ENCODE data around the gene NBPF3. TPM values are rescaled to one million over a fixed set of nuclear protein-coding genes. Genes with fewer than 3 reads are reported as not detected.
"Not testable (repeated sequence)": the region's sequence is repeated elsewhere in the genome, so short reads cannot be mapped to it uniquely, and the experiment has no call there.

Gene NBPF3
- total RNA-seq, 4 donors from 2014 or later, result 2.6 to 19.7 (median 7.1) TPM

- peak; percentile 69 to 92 for DNase-seq (ENCODE audit: low spot score in 2 of 2)
- intact Hi-C loops (cut with DNase I; ENCODE audit: low total_unique reads), result loop anchor here (10.0 kb wide), 1 partner anchor 143 kb away; no protein-coding TSS in a partner anchor
- no peak overlapping the region for H3K4me3 ChIP-seq (ENCODE audit: low read depth, poor library complexity, severe bottlenecking)
- TF ChIP-seq CTCF (IDR thresholded peaks at IDR 0.05) (no peak), POLR2A (IDR thresholded peaks at IDR 0.05) (no peak)
- WGBS, 2 donors, result 52 to 54% methylated on average over 11 of the region's 11 CpGs
Measured at GRCh38 chr1:21511579-21512522, 71.9 kb downstream of the NBPF3 start.

- H3K4me3 ChIP-seq (ENCODE audit: low read depth, poor library complexity, severe bottlenecking), result no peak overlapping the region
- 75 to 94% methylated on average over 3 to 5 of the region's 5 CpGs for WGBS, 2 donors
- no peak for TF ChIP-seq POLR2A (IDR thresholded peaks at IDR 0.05)
- TF ChIP-seq CTCF (IDR thresholded peaks at IDR 0.05), result no peak
- intact Hi-C loops (cut with DNase I; ENCODE audit: low total_unique reads), result loop anchor here (10.0 kb wide), 1 partner anchor 141 kb away; no protein-coding TSS in a partner anchor
- no peak for DNase-seq (ENCODE audit: low spot score in 2 of 2)
Measured at GRCh38 chr1:21514245-21514644, 74.3 kb downstream of the NBPF3 start.

- 72 to 73% methylated on average over 3 of the region's 3 CpGs for WGBS, 2 donors
- TF ChIP-seq CTCF (IDR thresholded peaks at IDR 0.05) (no peak), POLR2A (IDR thresholded peaks at IDR 0.05) (no peak)
- no peak overlapping the region for H3K4me3 ChIP-seq (ENCODE audit: low read depth, poor library complexity, severe bottlenecking)
- DNase-seq (ENCODE audit: low spot score in 2 of 2), result no peak
- intact Hi-C loops (cut with DNase I; ENCODE audit: low total_unique reads), result loop anchor here (10.0 kb wide), 1 partner anchor 138 kb away; no protein-coding TSS in a partner anchor
Measured at GRCh38 chr1:21517161-21517589, 77.2 kb downstream of the NBPF3 start.

GRCh38 chr1:21517660-21518480 is 77.9 kb downstream of the NBPF3 start:
- DNase-seq (ENCODE audit: low spot score in 2 of 2), result no peak
- 77 to 82% methylated on average over 13 of the region's 13 CpGs for WGBS, 2 donors
- TF ChIP-seq CTCF (IDR thresholded peaks at IDR 0.05), result no peak
- TF ChIP-seq POLR2A (IDR thresholded peaks at IDR 0.05), result no peak
- H3K4me3 ChIP-seq (ENCODE audit: low read depth, poor library complexity, severe bottlenecking), result no peak overlapping the region
- intact Hi-C loops (cut with DNase I; ENCODE audit: low total_unique reads), result loop anchor here (10.0 kb wide), 1 partner anchor 137 kb away; no protein-coding TSS in a partner anchor

GRCh38 chr1:21518774-21519455 is 79.0 kb downstream of the NBPF3 start:
- 94 to 95% methylated on average over 16 of the region's 16 CpGs for WGBS, 2 donors
- no peak for DNase-seq (ENCODE audit: low spot score in 2 of 2)

GRCh38 chr1:21519486-21520070 is 79.6 kb downstream of the NBPF3 start:
- intact Hi-C loops (cut with DNase I; ENCODE audit: low total_unique reads), result loop anchor here (10.0 kb wide), 1 partner anchor 135 kb away; no protein-coding TSS in a partner anchor
- not testable (repeated sequence) for DNase-seq (ENCODE audit: low spot score in 2 of 2); H3K4me3 ChIP-seq (ENCODE audit: low read depth, poor library complexity, severe bottlenecking)
- 95 to 96% methylated on average over 11 of the region's 11 CpGs for WGBS, 2 donors

More at GRCh38 chr1:21518774-21519455, 79.0 kb downstream of the NBPF3 start:
- no peak for TF ChIP-seq CTCF (IDR thresholded peaks at IDR 0.05)
- no peak for TF ChIP-seq POLR2A (IDR thresholded peaks at IDR 0.05)
- intact Hi-C loops (cut with DNase I; ENCODE audit: low total_unique reads), result loop anchor here (10.0 kb wide), 1 partner anchor 136 kb away; no protein-coding TSS in a partner anchor
- no peak overlapping the region for H3K4me3 ChIP-seq (ENCODE audit: low read depth, poor library complexity, severe bottlenecking)

Measured in lower leg skin (tissue), 4 donors.